Panc1 (cell line): Measurements from ENCODE around the gene MYLK. TPM values are rescaled to one million over a fixed set of nuclear protein-coding genes. Genes with fewer than 3 reads are reported as not detected.
"Not testable (repeated sequence)": the region's sequence is repeated elsewhere in the genome, so short reads cannot be mapped to it uniquely, and the experiment has no call there.

Source experiments
- ATAC-seq: fragments of 200-7000 bp; cut with Tn5 transposase; 2 replicates; pipeline ENCODE4 v1.9.1; 2020; ENCODE audit warnings: mild to moderate bottlenecking, moderate library complexity
- BruUV-seq: library from RNA; stranded (reverse); fragments of 400-500 nt; replicated peaks from 2 replicates; lab custom pipeline; 2021; lab: Mats Ljungman, UMichigan
- CTCF ChIA-PET: fragments of 300-600 bp; sonication (Branson Sonifier 250); formaldehyde crosslinking; loops from one replicate; lab custom pipeline; 2022; ENCODE audit warnings: antibody characterized with exemption; lab: Charles Lee
- POLR2A ChIA-PET: fragments of 300-600 bp; sonication (Branson Sonifier 250); formaldehyde crosslinking; loops from one replicate; lab custom pipeline; 2022; ENCODE audit warnings: antibody characterized with exemption; lab: Charles Lee
- DNase-seq: peaks from one replicate; pipeline ENCODE4 v3.0.0-alpha.2; 2010; ENCODE audit warnings: low read depth, low spot score
- H3K27ac ChIP-seq: 2 replicates; pipeline ENCODE4 v1.5.1; 2011; ENCODE audit warnings: mild to moderate bottlenecking, low read length, inconsistent platforms
- H3K27me3 ChIP-seq: fragments of 200-500 bp; sonication (Bioruptor generic); 2 replicates; pipeline ENCODE4 v1.6.0; 2014; ENCODE audit warnings: low read length, inconsistent platforms; ENCODE audit not compliant: control insufficient read depth, insufficient read depth
- H3K36me3 ChIP-seq: fragments of 200-500 bp; sonication (Bioruptor generic); 2 replicates; pipeline ENCODE4 v1.5.1; 2014; ENCODE audit warnings: inconsistent platforms, mild to moderate bottlenecking, low read length, moderate library complexity; ENCODE audit not compliant: control insufficient read depth, insufficient read depth
- H3K4me1 ChIP-seq: 2 replicates; pipeline ENCODE4 v1.5.1; 2011; ENCODE audit warnings: inconsistent platforms, mild to moderate bottlenecking, low read length, moderate library complexity; ENCODE audit not compliant: control insufficient read depth, insufficient read depth
- H3K4me3 ChIP-seq, 2 experiments: 2 replicates each; pipeline ENCODE4 v1.5.1; 2011 to 2012; ENCODE audit warnings: low read depth in 2 of 2, low read length in 2 of 2, mild to moderate bottlenecking in 2 of 2, inconsistent platforms in 1 of 2, moderate library complexity in 1 of 2
- H3K9me3 ChIP-seq: fragments of 200-500 bp; sonication (Bioruptor generic); 2 replicates; pipeline ENCODE4 v1.5.1; 2014; ENCODE audit warnings: low read depth, mild to moderate bottlenecking, inconsistent platforms, low read length, moderate library complexity; ENCODE audit not compliant: control insufficient read depth, insufficient read depth
- CTCF ChIP-seq: fragments of 450-650 bp; IDR thresholded peaks from 2 replicates; pipeline ENCODE4 v1.5.1; 2017; ENCODE audit warnings: mild to moderate bottlenecking
- POLR2AphosphoS5 ChIP-seq: IDR thresholded peaks from 2 replicates; pipeline ENCODE4 v1.6.1; 2012; ENCODE audit warnings: mild to moderate bottlenecking, low read depth, low read length, moderate library complexity
- REST ChIP-seq, 2 experiments: IDR thresholded peaks; 2 replicates each; pipeline ENCODE4 v1.6.1; 2011 to 2012; ENCODE audit warnings: low read depth in 2 of 2, control low read depth in 1 of 2, low read length in 1 of 2, mild to moderate bottlenecking in 1 of 2, moderate library complexity in 1 of 2; ENCODE audit not compliant: insufficient read depth in 1 of 2
- SIN3A ChIP-seq: IDR thresholded peaks from 2 replicates; pipeline ENCODE4 v1.6.1; 2012; ENCODE audit warnings: low read depth, mild to moderate bottlenecking, low read length, moderate library complexity, borderline replicate concordance; ENCODE audit not compliant: insufficient read depth
- TCF7L2 ChIP-seq: IDR thresholded peaks from 2 replicates; pipeline ENCODE4 v1.6.1; 2011; ENCODE audit warnings: mild to moderate bottlenecking, low read depth, low read length, inconsistent platforms
- in situ Hi-C: cut with HindIII; loops from 2 replicates; pipeline ENCODE4 v1.10.0; 2016; ENCODE audit warnings: low sequenced_read_pairs, low pct_unique_long_range_greater_than_20kb
- intact Hi-C: fragments of 100-400 bp; cut with micrococcal nuclease; formaldehyde crosslinking; loops from one replicate; pipeline ENCODE4 v1.10.0; 2022; ENCODE audit not compliant: unreplicated experiment
- total RNA-seq: library from RNA; stranded (reverse); gene quantifications from one replicate; pipeline ENCODE4 v1.2.1, GENCODE V29; 2021; ENCODE audit not compliant: unreplicated experiment

MYLK gene
- total RNA-seq, 1 experiment from 2014 or later = 29.7 TPM

- H3K9me3 ChIP-seq = no peaks in the 10 kb centered on the region
- CTCF ChIA-PET = no interaction called here
- no peaks in the 10 kb centered on the region for H3K27me3 ChIP-seq
- POLR2A ChIA-PET = no interaction called here
- no peak for DNase-seq
- intact Hi-C loops = no loop called here
- no peaks in the 10 kb centered on the region for H3K36me3 ChIP-seq
- peak overlapping the region; percentile 84 for H3K27ac ChIP-seq
- H3K4me3 ChIP-seq = no peak overlapping the region
- no peak for ATAC-seq
- in situ Hi-C loops = no loop called here
- no peak for TF ChIP-seq SIN3A
- no peak for TF ChIP-seq REST (IDR thresholded peaks at IDR 0.05; ENCODE audit: insufficient read depth in 1 of 2, low read depth in 2 of 2, low read length in 1 of 2)
- no peak for TF ChIP-seq POLR2AphosphoS5
- TF ChIP-seq CTCF = no peak
- TF ChIP-seq TCF7L2 = no peak
- BruUV-seq = no TSS peak
- peaks cover 53% of the 10 kb centered on the region for H3K4me1 ChIP-seq
Observed at GRCh38 chr3:123606527-123606926, 277.6 kb downstream of the MYLK start.

- ATAC-seq (peak; percentile 82), DNase-seq (no peak)
- no peak for TF ChIP-seq REST (IDR thresholded peaks at IDR 0.05; ENCODE audit: insufficient read depth in 1 of 2, low read depth in 2 of 2, low read length in 1 of 2)
- TF ChIP-seq SIN3A = no peak
- no peak for TF ChIP-seq CTCF
- TF ChIP-seq POLR2AphosphoS5 = no peak; the same call in 1 of the 2 replicates
- no peak for TF ChIP-seq TCF7L2
- Histone ChIP-seq H3K36me3 (no peaks in the 10 kb centered on the region), H3K27me3 (no peaks in the 10 kb centered on the region), H3K4me1 (peaks cover 55% of the 10 kb centered on the region), H3K27ac (peak overlapping the region; percentile 84), H3K9me3 (no peaks in the 10 kb centered on the region), H3K4me3 (0 out of 4 replicates have a peak overlapping the region, but pooled peaks of 1 of the 2 experiments have one; percentile 1)
- ChIA-PET CTCF (interaction anchor here (1.0 kb wide), 1 partner anchor 21 kb away, joined by 4 read pairs; the partner anchor contains the start of gene HACD2), POLR2A (interaction anchor here (0.7 to 1.2 kb wide), 2 partner anchors 19 to 263 kb away, joined by 5 read pairs; no protein-coding TSS in a partner anchor)
- intact Hi-C loops (no loop called here), in situ Hi-C loops (no loop called here)
- no TSS peak for BruUV-seq
Observed at GRCh38 chr3:123605789-123606234, 278.3 kb downstream of the MYLK start.

GRCh38 chr3:123603153-123603552 is 281.0 kb downstream of the MYLK start:
- H3K4me3 ChIP-seq, in situ Hi-C loops, DNase-seq, H3K9me3 ChIP-seq, H3K36me3 ChIP-seq, POLR2A ChIA-PET, H3K27ac ChIP-seq, CTCF ChIA-PET, intact Hi-C loops, ATAC-seq, BruUV-seq, H3K27me3 ChIP-seq: not testable (repeated sequence)
- H3K4me1 ChIP-seq = peaks cover 50% of the 10 kb centered on the region
